B cell (primary cell): ENCODE results near the gene STAC3. TPM values are rescaled to one million over a fixed set of nuclear protein-coding genes. Genes with fewer than 3 reads are reported as not detected.

Source experiments
- ATAC-seq: fragments of 200-7000 bp; cut with Tn5 transposase; one replicate; pipeline ENCODE4 v1.10.0; 2021; ENCODE audit warnings: low read depth, mild to moderate bottlenecking, moderate number of reproducible peaks, moderate library complexity
- CTCF ChIA-PET: fragments of 350-600 bp; sonication (Branson Sonifier 250); formaldehyde crosslinking; loops from one replicate; lab custom pipeline; 2021; ENCODE audit warnings: antibody characterized with exemption, inconsistent platforms; lab: Charles Lee
- POLR2A ChIA-PET: fragments of 350-600 bp; sonication (Branson Sonifier 250); formaldehyde crosslinking; loops from one replicate; lab custom pipeline; 2021; ENCODE audit warnings: antibody characterized with exemption; lab: Charles Lee
- DNase-seq: peaks from one replicate; pipeline ENCODE4 v3.0.0; 2013
- H2AFZ ChIP-seq: 2 replicates; pipeline ENCODE4 v1.6.1; 2012; ENCODE audit warnings: mild to moderate bottlenecking, low read depth, low read length; ENCODE audit not compliant: insufficient read depth, poor library complexity, severe bottlenecking
- H3K27ac ChIP-seq, 2 donors: 1 replicate in 1 of 2; 2 replicates in 1 of 2; pipeline ENCODE4 v1.5.1; 2012 to 2013; ENCODE audit warnings: low read length in 2 of 2, mild to moderate bottlenecking in 2 of 2, moderate library complexity in 1 of 2
- H3K27me3 ChIP-seq, 4 experiments: fragments of 200-600 bp in 1 of 4; sonication (generic) in 1 of 4; replicated peaks in 1 of 4; 1 replicate in 2 of 4; 2 replicates in 2 of 4; pipeline versions ENCODE4 v1.6.1 to v1.7.0; 2013 to 2016; ENCODE audit warnings: low read length in 3 of 4, mild to moderate bottlenecking in 2 of 4, mixed read lengths in 1 of 4, moderate library complexity in 1 of 4; ENCODE audit not compliant: insufficient read depth in 4 of 4, control insufficient read depth in 3 of 4; ENCODE audit errors: control extremely low read depth in 1 of 4
- H3K36me3 ChIP-seq, 2 experiments: replicated peaks in 1 of 2; 1 replicate in 1 of 2; 2 replicates in 1 of 2; pipeline versions ENCODE4 v1.6.1 to v1.7.1; 2013; ENCODE audit warnings: low read length in 1 of 2; ENCODE audit not compliant: insufficient read depth in 2 of 2, control insufficient read depth in 1 of 2; ENCODE audit errors: control extremely low read depth in 1 of 2, extremely low read depth in 1 of 2
- H3K4me1 ChIP-seq, 2 donors: fragments of 200-600 bp in 1 of 2; sonication (generic) in 1 of 2; 1 replicate in 1 of 2; 2 replicates in 1 of 2; pipeline versions ENCODE4 v1.5.1 to v1.6.1; 2013 to 2017; ENCODE audit warnings: low read length in 2 of 2; ENCODE audit not compliant: control insufficient read depth in 2 of 2, insufficient read depth in 2 of 2
- H3K4me2 ChIP-seq: replicated peaks from 2 replicates; pipeline ENCODE3; 2012; ENCODE audit warnings: mild to moderate bottlenecking, low read depth, low read length; ENCODE audit not compliant: poor library complexity, severe bottlenecking
- H3K4me3 ChIP-seq, 5 experiments: fragments of 200-600 bp in 1 of 5; sonication (generic) in 1 of 5; 1 replicate in 3 of 5; 2 replicates in 2 of 5; pipeline versions ENCODE4 v1.5.1 to v1.7.0; 2011 to 2016; ENCODE audit warnings: low read length in 4 of 5, mild to moderate bottlenecking in 4 of 5, low read depth in 2 of 5, control low read depth in 1 of 5, moderate library complexity in 1 of 5; ENCODE audit not compliant: insufficient read depth in 1 of 5; ENCODE audit errors: control extremely low read depth in 1 of 5, extremely low read depth in 1 of 5
- H3K79me2 ChIP-seq: fragments of 200-600 bp; sonication (generic); one replicate; pipeline ENCODE4 v1.6.0; 2016; ENCODE audit warnings: low read length; ENCODE audit not compliant: control insufficient read depth, insufficient read depth
- H3K9ac ChIP-seq: fragments of 200-600 bp; sonication (generic); 2 replicates; pipeline ENCODE4 v1.6.1; 2017; ENCODE audit warnings: mild to moderate bottlenecking, low read length, moderate library complexity
- H3K9me3 ChIP-seq, 3 donors: one replicate each; pipeline versions ENCODE4 v1.6.1 to v1.7.1; 2013; ENCODE audit warnings: low read length in 2 of 3; ENCODE audit not compliant: control insufficient read depth in 2 of 3, insufficient read depth in 1 of 3; ENCODE audit errors: control extremely low read depth in 1 of 3
- H4K20me1 ChIP-seq: 2 replicates; pipeline ENCODE4 v1.6.0; 2012; ENCODE audit warnings: mild to moderate bottlenecking, low read length; ENCODE audit not compliant: insufficient read depth, control insufficient read depth, poor library complexity, severe bottlenecking
- H3K27ac Mint-ChIP-seq: one replicate; pipeline ENCODE4 v1.8.0; 2021; ENCODE audit warnings: mixed read lengths
- H3K27me3 Mint-ChIP-seq: one replicate; pipeline ENCODE4 v1.8.0; 2021; ENCODE audit warnings: mixed read lengths
- H3K4me1 Mint-ChIP-seq: one replicate; pipeline ENCODE4 v1.8.0; 2021; ENCODE audit warnings: mixed read lengths
- H3K4me3 Mint-ChIP-seq: one replicate; pipeline ENCODE4 v1.8.0; 2021; ENCODE audit warnings: mixed read lengths
- H3K9me3 Mint-ChIP-seq: one replicate; pipeline ENCODE4 v1.8.0; 2022; ENCODE audit warnings: mixed read lengths; ENCODE audit not compliant: insufficient read depth
- EZH2 ChIP-seq: IDR thresholded peaks from 2 replicates; pipeline ENCODE4 v1.6.1; 2012; ENCODE audit warnings: borderline replicate concordance, low read depth, mild to moderate bottlenecking, moderate library complexity, low read length; ENCODE audit not compliant: insufficient read depth, poor library complexity, severe bottlenecking
- WGBS: methylation state at CpG from one replicate; pipeline ENCODE4 v1.1.5; 2013; ENCODE audit warnings: missing lambda C conversion rate; ENCODE audit not compliant: insufficient coverage; 5-methylcytosine and 5-hydroxymethylcytosine counted together
- intact Hi-C: fragments of 100-400 bp; cut with micrococcal nuclease; formaldehyde crosslinking; loops from one replicate; pipeline ENCODE4 v1.10.0; 2022
- polyA plus RNA-seq: library from polyadenylated mRNA; depleted of rRNA; stranded (reverse); fragments of >200 nt; gene quantifications from 2 replicates; pipeline ENCODE4 v1.2.3, GENCODE V29; 2012
- total RNA-seq, 2 donors: library from RNA; stranded (reverse); fragments of 120-200 nt in 1 of 2; gene quantifications; 1 replicate in 1 of 2; 2 replicates in 1 of 2; pipeline versions ENCODE4 v1.2.3 to v1.2.4, GENCODE V29; 2013 to 2022
- TF ChIP-seq, protein P1 (sequence below): fragments of 200-600 bp; IDR thresholded peaks from one replicate; pipeline ENCODE4 v1.8.0; 2022; ENCODE audit warnings: antibody characterized with exemption, mild to moderate bottlenecking

The STAC3 gene
- total and polyA plus RNA-seq, 2 donors (not counting 1 experiment from before 2014, with no cell fraction given) = 4.5 to 6.2 TPM

DNA sequence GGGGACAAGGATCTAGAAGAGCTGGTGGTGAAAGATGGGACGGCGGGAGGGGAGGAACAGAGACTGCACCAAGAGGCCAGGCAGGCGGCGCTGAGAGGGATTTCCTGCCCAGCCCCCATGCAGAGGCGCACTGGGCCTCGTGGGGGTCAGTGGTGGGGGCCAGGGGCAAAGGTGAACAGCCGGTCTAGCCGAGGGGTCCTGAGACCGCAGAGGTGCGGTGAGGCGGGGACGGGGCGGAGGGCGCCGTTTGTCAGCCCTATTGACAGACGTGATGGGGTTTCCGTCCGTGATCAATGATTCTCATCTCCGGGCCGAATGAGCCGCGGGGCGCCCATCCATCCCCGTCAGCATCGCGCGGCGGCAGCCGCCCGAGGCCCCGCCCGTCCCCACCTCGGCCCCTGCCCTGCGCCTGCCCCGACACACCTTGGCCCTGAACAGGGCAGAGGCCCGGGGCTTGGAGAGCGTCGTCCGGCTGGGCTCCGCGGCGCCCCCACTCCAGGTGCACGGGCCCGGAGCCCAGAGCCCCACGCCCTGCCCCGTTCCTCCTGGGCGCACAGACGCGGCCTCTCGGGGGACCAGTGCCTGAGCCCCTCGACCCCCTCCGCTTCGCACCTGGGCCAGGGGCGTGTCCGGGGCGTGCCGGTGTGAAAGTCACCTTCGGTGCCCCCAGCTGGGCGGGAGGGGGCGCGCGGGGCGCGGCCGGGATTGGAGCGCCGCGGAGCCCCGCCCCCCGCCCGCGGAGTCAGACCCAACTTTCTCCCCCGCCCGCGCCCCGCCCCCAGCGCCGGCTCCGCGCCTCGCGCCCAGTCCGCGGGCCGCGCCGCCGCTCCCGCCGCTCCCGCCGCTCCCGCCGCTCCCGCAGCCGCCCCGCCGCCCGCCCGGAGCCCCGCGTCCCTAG lies 34.7 kb downstream of the STAC3 start, which contains the start of gene NXPH4:
Gene NXPH4, plus strand, starts transcription at position 781 of the 898 bp plus-strand sequence. CDS start 176 bp downstream, outside the sequence.
- WGBS = under 1% methylated on average over 89 of the region's 102 CpGs
- DNase-seq = peak; percentile 82
- intact Hi-C loops = loop anchor here (1.0 kb wide), 2 partner anchors 9 to 13 kb away; partner anchors contain the start of gene SHMT2
- CTCF ChIA-PET = interaction anchor here (0.7 to 8.8 kb wide), 2 partner anchors 20 to 243 kb away, joined by 4 to 838 read pairs; partner anchors contain the start of genes SHMT2 and STAC3
- Histone ChIP-seq H3K4me3 (peak within 1 kb of the TSS in 4 of 5 experiments; percentile 49 to 60 (median 54)), H3K4me2 (peak within 1 kb of the TSS; percentile 94), H4K20me1 (peaks cover 10% of the 10 kb centered on the region), H3K9me3 (peaks cover 0 to 19% (median 0%) of the 10 kb centered on the region in 3 donors), H3K4me1 (peaks cover 66 to 67% of the 10 kb centered on the region in 2 donors), H3K27me3 (peaks cover 0 to 82% (median 37%) of the 10 kb centered on the region in 4 experiments), H3K79me2 (no peaks in the 10 kb centered on the region), H3K36me3 (no peaks in the 10 kb centered on the region), H2AFZ (peak within 1 kb of the TSS; percentile 65), H3K9ac (peak within 1 kb of the TSS; percentile 67), H3K27ac (peak within 1 kb of the TSS; percentile 79 to 80)
- Mint-ChIP-seq H3K27me3 (peaks cover 49% of the 10 kb centered on the region), H3K9me3 (no peaks in the 10 kb centered on the region), H3K4me3 (peak within 1 kb of the TSS; percentile 88), H3K27ac (peak within 1 kb of the TSS; percentile 82), H3K4me1 (peaks cover 65% of the 10 kb centered on the region)
- peak; percentile 63 for ATAC-seq
- TF ChIP-seq, protein P1, sequence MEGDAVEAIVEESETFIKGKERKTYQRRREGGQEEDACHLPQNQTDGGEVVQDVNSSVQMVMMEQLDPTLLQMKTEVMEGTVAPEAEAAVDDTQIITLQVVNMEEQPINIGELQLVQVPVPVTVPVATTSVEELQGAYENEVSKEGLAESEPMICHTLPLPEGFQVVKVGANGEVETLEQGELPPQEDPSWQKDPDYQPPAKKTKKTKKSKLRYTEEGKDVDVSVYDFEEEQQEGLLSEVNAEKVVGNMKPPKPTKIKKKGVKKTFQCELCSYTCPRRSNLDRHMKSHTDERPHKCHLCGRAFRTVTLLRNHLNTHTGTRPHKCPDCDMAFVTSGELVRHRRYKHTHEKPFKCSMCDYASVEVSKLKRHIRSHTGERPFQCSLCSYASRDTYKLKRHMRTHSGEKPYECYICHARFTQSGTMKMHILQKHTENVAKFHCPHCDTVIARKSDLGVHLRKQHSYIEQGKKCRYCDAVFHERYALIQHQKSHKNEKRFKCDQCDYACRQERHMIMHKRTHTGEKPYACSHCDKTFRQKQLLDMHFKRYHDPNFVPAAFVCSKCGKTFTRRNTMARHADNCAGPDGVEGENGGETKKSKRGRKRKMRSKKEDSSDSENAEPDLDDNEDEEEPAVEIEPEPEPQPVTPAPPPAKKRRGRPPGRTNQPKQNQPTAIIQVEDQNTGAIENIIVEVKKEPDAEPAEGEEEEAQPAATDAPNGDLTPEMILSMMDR = no peak
- TF ChIP-seq EZH2 = no peak
- POLR2A ChIA-PET = interaction anchor here (3.3 to 5.6 kb wide), 2 partner anchors 12 to 23 kb away, joined by 28 to 110 read pairs; partner anchors contain the start of gene SHMT2
